Activated CD4-positive, alpha-beta T cell treated with anti-CD3 and anti-CD28 coated beads for 24 hours (primary cell): ENCODE measurements around the gene TRMO.

Source experiments
- DNase-seq, 2 donors: peaks; one replicate each; pipeline ENCODE4 v3.0.0-alpha.2; 2020; ENCODE audit warnings: low read depth in 2 of 2

The TRMO gene

GRCh38 chr9:97859346-97859745 is 63.0 kb downstream of the TRMO start:
- DNase-seq = no peak

DNA sequence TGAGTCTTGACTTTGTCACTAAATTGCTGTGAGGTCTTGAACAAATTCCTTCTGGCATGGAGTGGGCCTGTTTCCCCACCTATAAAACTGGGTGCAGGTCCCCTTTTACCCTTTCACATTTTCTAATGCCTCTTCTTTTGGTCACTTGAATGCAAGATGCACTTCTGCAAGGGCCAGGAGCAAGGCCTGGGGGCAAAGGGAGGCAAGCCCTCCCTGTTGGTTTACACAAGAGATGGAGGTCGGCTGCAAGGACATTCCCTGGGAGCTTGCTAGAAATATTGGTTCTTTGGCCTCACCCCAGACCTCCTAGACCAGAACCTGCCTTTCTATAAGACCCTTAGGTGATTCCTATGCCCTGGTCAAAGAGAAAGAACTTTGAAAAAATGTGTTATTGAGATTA is 63.5 kb downstream of the TRMO start:
- no peak for DNase-seq

GRCh38 chr9:97858393-97858713 is 63.9 kb downstream of the TRMO start:
- DNase-seq = no peak

- DNase-seq = no peak
These were observed 64.5 kb downstream of the TRMO start for GRCh38 chr9:97857606-97858392.

- DNase-seq = no peak
These were observed 65.3 kb downstream of the TRMO start for GRCh38 chr9:97856857-97857605.

GRCh38 chr9:97855899-97856298 is 66.4 kb downstream of the TRMO start:
- no peak for DNase-seq

GRCh38 chr9:97855486-97855875 is 66.8 kb downstream of the TRMO start:
- DNase-seq = no peak

DNA sequence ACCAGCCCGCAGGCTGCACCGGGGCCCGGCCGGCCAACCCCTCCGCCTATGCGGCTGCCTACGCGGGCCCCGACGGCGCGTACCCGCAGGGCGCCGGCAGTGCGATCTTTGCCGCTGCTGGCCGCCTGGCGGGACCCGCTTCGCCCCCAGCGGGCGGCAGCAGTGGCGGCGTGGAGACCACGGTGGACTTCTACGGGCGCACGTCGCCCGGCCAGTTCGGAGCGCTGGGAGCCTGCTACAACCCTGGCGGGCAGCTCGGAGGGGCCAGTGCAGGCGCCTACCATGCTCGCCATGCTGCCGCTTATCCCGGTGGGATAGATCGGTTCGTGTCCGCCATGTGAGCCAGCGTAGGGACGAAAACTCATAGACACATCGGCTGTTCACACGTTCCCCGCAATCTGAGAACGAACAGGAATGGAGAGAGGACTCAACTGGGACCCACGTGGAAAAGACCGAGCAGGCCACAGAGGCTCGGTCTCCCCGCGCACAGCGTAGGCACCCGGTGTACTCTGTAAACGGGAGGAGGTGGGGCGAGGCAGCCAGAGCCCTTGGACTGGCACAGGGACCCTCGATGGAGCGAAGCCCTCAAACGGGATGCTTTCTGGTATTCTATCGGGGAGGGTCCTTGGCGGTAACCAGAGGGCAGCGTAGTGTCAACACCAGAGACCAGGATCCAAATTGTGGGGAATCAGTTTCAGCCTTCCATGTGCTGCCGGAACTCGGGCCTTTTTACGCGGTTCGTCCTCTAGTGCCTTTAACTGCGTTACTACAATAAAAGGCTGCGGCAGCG is 67.4 kb downstream of the TRMO start:
- no peak for DNase-seq
